Right ventricle myocardium inferior (tissue), 1 donor: ENCODE results near the gene ASZ1. TPM values are rescaled to one million over a fixed set of nuclear protein-coding genes. Genes with fewer than 3 reads are reported as not detected.

Experiments used
- total RNA-seq: library from RNA; stranded (reverse); fragmentation: NEBNext Ultra II Directional; extraction: Animal tissue kit (Norgen Biotek cat#: 25700); gene quantifications from one replicate; pipeline ENCODE4 v1.2.1, GENCODE V29; 2021
- donor health status: DM: no; HTN: yes; CAD: no; lungs with severe emphysema.

Gene ASZ1
- total RNA-seq, 1 donor from 2014 or later, result not detected

Other genes starting within 250 kb of the ASZ1 start
- gene WNT2, start 104.4 kb downstream of the ASZ1 start, total RNA-seq, result not detected
- 0.87 TPM for gene CFTR, start 52.5 kb upstream of the ASZ1 start, total RNA-seq